Fibroblast of skin of scalp (primary cell): ENCODE measurements around the gene BDP1. TPM values are rescaled to one million over a fixed set of nuclear protein-coding genes. Genes with fewer than 3 reads are reported as not detected.
"Not testable (repeated sequence)": the region's sequence is repeated elsewhere in the genome, so short reads cannot be mapped to it uniquely, and the experiment has no call there.

ENCODE experiments used
- DNase-seq: peaks from one replicate; pipeline ENCODE4 v3.0.0-alpha.2; 2013
- polyA plus RNA-seq, 2 experiments: library from polyadenylated mRNA; unstranded; fragments of 120-200 nt; gene quantifications; one replicate each; pipeline ENCODE4 v1.2.1, GENCODE V29; 2013; ENCODE audit not compliant: insufficient read length in 2 of 2

The BDP1 gene, protein sequence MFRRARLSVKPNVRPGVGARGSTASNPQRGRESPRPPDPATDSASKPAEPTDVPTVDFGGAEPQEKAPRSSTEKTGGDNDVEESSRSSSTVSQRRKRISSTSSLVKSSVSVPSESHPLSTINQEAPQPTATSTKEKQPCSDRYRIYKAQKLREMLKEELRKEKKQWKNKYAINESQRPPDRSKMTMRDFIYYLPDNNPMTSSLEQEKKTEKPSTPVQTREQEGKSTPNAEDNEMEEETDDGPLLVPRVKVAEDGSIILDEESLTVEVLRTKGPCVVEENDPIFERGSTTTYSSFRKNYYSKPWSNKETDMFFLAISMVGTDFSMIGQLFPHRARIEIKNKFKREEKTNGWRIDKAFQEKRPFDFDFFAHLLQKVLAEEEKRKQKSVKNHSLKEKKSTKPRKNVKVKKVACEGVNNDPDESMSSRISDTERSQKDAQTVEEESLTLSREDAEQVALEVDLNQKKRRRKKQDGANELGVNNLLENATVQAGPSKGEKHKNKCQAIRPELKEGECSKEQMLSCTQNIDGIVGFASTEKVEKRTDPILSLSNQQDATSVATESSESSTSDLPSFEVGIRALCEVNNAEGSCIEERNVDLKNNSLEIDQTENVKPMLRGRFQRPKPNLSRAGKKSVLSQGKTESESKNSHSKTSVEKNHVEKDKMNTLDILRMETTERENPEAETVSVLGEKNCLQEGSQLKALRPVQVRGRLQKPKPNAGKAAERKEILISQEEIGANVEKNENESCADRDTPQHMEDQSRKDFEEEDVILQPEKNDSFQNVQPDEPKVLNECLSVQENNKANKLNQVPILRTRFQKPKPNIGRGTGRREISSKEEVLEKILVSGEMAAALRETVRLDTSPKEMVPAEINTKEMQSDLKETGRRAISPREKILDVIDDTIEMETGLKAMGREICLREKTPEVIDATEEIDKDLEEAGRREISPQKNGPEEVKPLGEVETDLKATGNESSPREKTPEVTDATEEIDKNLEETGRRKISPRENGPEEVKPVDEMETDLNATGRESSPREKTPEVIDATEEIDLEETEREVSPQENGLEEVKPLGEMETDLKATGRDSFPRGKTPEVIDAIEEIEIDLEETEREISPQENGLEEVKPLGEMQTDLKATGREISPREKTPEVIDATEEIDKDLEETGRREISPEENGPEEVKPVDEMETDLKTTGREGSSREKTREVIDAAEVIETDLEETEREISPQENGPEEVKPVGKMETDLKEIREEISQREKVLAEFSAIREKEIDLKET (N-terminal part only)
- polyA plus RNA-seq (2013, experiment 1 of 2; ENCODE audit: insufficient read length): 15.7 TPM
- polyA plus RNA-seq (2013, experiment 2 of 2; ENCODE audit: insufficient read length): 17.3 TPM

DNA sequence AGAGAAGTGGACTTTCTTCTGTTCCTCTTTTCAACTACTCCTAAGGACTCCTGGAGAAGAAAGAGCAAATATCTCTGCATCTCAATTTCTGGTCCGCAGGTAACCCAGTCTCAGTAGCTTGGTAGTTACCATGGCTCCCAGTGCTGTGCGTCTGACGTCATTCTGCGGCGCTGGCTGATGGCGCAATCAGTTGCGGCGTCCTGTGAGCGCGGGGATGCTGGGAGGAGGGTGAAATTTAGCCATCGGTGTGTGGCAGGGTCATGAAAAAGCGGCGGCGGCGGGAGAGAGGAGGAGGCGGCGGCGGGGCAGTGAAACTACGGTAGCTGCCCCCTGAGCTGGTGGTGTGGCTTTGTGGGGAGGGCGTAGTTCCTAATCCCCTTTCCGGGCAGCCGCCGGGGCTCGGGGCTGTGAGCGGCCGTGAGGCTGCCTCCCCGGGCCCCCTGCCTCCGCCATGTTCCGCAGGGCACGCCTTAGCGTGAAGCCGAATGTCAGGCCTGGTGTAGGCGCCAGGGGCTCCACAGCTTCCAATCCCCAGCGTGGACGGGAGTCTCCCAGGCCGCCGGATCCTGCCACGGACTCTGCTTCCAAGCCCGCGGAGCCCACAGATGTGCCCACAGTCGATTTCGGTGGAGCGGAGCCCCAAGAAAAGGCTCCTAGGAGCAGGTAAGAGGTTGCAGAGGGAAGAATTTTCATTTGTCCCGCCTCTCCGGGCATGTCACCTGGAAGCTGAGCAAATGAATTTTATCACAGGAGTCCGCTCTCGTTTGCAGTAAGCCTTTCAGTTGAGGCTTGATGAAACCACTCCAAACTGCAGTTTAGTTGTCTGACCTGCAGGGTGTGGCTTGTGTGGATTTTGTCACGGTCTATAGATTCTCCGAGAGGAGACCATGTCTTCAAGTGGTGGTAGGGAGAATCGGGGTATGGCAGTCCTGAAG, at the start of gene BDP1:
Gene BDP1 (plus strand): TSS at position 225 of the 935 bp plus-strand sequence. CDS start 227 bp downstream, at position 452.
- DNase-seq: peak; percentile 94

DNA sequence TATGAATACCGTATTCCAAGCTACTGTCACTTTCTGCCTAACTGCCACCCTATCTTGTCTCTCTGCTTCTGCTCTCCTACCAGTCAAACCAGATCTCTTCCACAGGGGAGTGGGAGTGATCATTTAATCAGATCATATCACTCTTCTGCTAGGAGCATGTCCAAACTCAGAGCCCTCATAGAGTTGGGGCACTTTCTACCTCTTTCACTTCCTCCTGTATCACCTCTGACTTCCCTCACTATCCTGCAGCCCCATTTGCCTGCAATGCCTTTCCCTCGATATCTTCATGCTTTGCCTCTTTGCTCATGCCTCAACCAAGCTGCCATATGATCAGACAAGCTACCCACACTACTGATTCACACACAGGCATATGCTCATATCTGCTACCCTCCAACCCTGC, 45.4 kb upstream of the BDP1 start:
- not testable (repeated sequence) for DNase-seq

DNA sequence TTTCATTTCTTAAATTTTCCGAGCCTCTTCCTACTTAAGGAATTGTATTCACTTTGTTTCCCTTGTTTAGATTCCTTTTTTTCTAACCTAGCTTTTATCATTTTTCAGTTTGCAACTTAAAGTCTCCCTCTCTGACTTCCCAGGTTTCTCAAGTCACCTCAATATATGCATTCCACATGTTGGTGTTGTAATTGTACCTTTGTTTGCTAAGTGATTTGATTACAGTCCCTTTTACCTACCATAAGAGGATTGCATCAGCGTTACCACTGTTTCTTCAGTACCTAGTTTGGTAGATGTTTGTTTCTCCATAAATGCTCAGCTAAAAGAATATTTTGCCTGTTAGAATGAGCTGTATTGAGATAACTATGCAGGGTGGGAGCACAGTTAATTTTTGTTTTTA, 39.8 kb upstream of the BDP1 start:
- not testable (repeated sequence) for DNase-seq

DNA sequence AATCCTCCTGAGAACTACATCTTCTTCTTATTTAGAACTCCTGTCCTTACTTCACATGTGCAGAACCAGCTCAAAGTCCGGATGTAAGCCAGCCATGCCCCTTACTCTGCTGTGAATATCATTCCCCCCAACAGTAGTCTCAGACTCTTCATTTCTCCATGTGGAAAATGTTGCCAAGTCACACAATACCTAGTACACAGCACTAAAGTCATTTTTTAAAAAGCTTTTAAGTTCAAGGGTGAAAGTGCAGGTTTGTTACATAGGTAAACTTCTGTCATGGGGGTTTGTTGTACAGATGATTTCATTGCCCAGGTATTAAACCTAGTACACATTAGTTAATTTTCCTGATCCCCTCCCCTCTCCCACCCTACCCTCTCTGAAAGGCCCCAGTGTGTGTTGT, 37.4 kb upstream of the BDP1 start:
- DNase-seq: not testable (repeated sequence)

GRCh38 chr5:71421278-71421677, 34.2 kb upstream of the BDP1 start:
- not testable (repeated sequence) for DNase-seq

DNA sequence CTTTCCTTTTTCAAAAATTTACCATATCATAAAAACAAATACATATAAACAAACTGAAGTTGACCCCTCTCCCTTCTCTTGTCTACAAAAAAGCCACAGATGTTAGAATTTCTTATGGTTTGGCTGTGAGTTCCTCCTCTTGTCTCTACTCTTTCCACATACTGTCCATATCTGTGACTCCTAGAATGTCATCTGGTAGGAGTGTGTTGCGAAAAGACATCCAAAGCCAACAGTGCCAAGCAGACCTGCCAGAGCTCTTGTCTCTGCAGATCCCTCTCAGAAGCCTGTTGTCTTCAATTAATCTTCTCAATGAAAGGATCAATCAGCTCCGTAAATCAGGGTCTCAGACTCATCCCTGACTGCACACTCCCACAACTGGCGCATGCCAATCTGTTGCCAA, 31.6 kb upstream of the BDP1 start:
- DNase-seq: not testable (repeated sequence)

GRCh38 chr5:71426686-71427474, 28.6 kb upstream of the BDP1 start:
- not testable (repeated sequence) for DNase-seq

DNA sequence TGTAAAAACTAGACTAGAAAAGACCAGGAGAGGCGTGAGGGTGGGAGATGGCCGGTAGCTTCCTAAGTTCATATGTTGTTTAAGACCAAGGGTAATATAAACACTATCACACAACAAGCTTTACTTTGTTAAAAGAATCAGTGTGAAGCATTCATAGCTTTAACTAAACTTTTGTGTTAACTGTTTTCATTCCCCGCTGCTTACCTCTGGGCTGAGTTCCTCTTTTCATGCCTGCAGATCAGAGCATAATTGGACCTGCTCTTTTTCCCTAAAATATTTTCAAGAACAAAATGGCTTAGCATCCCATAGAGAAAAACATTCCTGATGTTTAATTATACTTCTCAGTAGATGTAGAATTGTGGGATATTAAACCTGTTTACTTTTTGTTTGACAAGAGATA, 23.0 kb upstream of the BDP1 start:
- DNase-seq: not testable (repeated sequence)

- DNase-seq: not testable (repeated sequence)
Measured at GRCh38 chr5:71434825-71435224, 20.6 kb upstream of the BDP1 start.

- DNase-seq: not testable (repeated sequence)
Measured at GRCh38 chr5:71441564-71441963, 13.9 kb upstream of the BDP1 start.

GRCh38 chr5:71443891-71444290, 11.6 kb upstream of the BDP1 start:
- DNase-seq: not testable (repeated sequence)

DNA sequence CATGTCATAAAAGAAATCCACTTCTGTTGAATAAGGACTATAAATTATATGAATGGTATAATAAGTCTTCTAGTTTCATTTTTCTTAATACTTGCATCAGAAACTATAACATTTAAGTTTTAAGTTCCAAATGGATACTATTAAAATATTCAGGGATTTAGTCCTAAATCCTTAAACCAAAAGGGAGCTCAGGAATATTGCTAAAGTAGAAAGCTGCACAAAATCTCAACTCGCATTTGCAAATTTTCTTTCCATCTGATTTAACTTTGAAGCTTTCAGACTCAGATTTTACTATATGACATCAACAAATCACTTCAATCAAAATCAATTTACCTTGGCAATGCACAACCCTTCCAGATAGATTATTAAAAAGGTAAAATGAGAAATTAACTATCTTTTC, 10.4 kb upstream of the BDP1 start:
- DNase-seq: not testable (repeated sequence)

DNA sequence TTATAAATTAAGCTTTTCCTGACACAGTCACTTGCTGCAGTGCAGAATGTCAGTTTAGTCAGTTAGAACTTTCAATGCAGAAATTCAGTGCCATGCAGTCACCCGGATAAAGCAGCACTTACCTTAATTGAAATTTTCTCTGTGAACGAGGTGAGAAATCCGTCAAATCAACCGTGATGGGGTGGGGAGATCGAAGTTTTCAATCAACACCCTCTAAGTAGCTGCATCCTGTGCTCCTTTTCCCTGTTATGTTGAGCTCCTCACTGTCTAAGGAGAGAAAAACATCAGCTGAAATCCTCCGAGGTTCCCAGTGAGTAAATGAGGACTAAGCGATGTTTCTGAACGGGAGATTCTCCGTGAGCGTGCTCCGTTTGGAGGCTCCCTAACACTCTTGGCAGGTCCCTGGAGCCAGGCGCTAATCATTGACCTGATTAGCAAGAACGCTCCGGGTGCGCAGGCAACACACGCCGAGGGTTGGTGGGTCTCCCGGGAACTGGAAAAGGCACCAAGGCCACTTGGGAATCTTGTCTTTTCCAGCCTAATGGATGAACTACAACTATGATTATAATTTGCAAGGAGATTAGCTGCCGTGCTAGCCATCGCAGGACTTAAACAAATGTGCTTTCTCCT, 9.8 kb upstream of the BDP1 start:
- DNase-seq: not testable (repeated sequence)

DNA sequence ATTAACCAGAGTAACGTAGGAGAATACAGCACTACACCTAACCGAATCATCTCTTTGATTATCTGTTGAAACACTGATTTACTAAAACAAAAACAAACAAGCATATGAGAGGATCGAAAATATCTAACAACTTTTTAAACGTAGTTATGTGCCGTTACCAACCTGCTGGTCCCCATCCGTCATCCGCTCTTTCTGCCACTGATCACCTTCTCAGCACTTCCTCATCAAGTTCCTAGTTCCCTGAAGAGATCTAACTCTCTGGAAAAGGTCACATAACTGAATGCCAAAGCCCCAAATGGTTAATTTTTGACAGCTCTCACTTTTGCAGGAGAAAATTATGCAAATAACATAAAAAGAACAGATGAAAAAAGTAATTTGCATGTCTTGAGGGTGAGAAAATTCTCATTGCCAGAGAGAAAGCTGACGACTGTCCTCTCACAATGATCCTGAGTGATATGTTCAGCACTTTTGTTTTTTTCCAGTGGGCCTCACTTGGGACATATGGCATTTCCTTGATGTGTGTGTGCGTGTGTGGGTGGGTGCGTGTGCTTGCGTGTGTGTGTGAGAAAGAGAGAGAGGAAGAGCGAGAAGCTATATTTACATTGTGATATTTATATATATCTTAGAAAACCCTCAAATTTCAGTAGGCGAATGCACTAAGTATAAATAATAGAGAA, 8.8 kb upstream of the BDP1 start:
- not testable (repeated sequence) for DNase-seq

- peak; percentile 35 for DNase-seq
Measured at GRCh38 chr5:71447218-71447808, 8.1 kb upstream of the BDP1 start.

DNA sequence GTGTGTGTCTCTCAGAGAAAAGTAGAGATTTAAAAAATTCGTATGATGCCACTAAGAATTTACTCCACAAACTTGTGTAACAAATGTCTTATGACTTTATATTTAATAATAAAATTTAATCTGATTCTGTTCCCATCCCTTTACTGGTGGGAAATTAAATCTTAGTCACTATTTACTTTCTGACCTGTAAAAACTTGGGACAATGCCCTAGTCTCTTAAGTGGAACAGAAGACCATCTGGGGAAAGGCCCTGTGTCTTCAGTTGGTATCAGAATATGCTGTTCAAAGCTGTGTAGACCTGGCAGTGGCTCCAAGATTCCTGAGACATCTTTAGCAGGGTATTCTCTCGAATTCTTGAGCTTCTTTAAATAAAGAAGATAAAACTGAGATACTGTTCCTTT, 2.6 kb upstream of the BDP1 start:
- no peak for DNase-seq

DNA sequence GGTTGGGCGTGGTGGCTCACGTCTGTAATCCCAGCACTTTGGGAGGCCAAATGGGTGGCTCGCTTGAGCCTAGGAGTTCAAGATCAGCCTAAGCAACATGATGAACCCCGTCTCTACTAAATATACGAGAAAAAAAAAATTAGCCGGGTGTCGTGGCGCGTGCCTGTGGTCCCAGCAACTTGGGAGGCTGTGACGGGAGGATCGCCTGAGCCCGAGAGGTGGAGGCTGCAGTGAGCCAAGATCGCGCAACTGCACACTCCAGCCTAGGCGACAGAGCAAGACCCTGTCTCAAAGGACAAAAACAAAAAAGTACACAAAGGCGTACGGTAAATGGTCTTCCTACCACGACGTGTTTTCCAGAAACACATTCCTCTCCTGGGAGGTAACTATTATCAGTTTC, 538 bp upstream of the BDP1 start:
- DNase-seq: no peak

- DNase-seq: no peak
Measured at GRCh38 chr5:71456362-71456743, 902 bp downstream of the BDP1 start.

DNA sequence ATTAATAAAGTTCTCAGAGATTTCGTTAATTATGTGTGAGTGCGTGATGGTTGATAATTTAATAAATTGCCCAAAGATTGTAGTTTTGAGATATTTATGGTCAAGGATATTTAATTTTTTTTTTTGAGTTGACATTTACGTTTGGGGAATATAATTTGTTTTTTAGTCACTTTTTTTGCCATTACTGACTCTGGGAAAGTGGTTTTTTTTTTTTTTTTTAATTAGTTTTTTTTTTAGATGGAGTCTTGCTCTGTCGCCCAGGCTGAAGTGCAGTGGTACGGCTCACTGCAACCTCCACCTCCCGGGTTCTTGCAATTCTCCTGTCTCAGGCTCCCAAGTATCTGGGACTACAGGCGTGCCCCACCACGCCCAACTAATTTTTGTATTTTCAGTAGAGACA, 1.7 kb downstream of the BDP1 start:
- no peak for DNase-seq
